Neural progenitor cell (in vitro differentiated cells): ENCODE measurements around the gene GALNT18. TPM values are rescaled to one million over a fixed set of nuclear protein-coding genes. Genes with fewer than 3 reads are reported as not detected.

Source experiments
- DNase-seq: peaks from one replicate; pipeline ENCODE4 v3.0.0-alpha.2; 2016; ENCODE audit warnings: low spot score
- H2AFZ ChIP-seq: fragments of 200-600 bp; sonication (generic); replicated peaks from 2 replicates; pipeline ENCODE4 v1.6.1; 2016; ENCODE audit warnings: antibody characterized with exemption
- H3F3A ChIP-seq: fragments of 200-600 bp; sonication (generic); 2 replicates; pipeline ENCODE4 v1.6.1; 2016; ENCODE audit warnings: antibody characterized with exemption, low read depth
- H3K27ac ChIP-seq: fragments of 200-600 bp; sonication (generic); 2 replicates; pipeline ENCODE4 v1.5.1; 2016; ENCODE audit warnings: mild to moderate bottlenecking
- H3K27me3 ChIP-seq: fragments of 200-600 bp; sonication (generic); 2 replicates; pipeline ENCODE4 v1.6.1; 2016; ENCODE audit warnings: mild to moderate bottlenecking, moderate library complexity
- H3K36me3 ChIP-seq: fragments of 200-600 bp; sonication (generic); 2 replicates; pipeline ENCODE4 v1.5.1; 2016
- H3K4me1 ChIP-seq: fragments of 200-600 bp; sonication (generic); 2 replicates; pipeline ENCODE4 v1.6.1; 2016; ENCODE audit warnings: mixed run types
- H3K4me2 ChIP-seq: fragments of 200-600 bp; sonication (generic); 2 replicates; pipeline ENCODE4 v1.6.1; 2016
- H3K4me3 ChIP-seq: fragments of 200-600 bp; sonication (generic); 2 replicates; pipeline ENCODE4 v1.5.1; 2016
- H3K79me2 ChIP-seq: fragments of 200-600 bp; sonication (generic); 2 replicates; pipeline ENCODE4 v1.6.1; 2016; ENCODE audit warnings: low read depth
- H3K9ac ChIP-seq: fragments of 200-600 bp; sonication (generic); 2 replicates; pipeline ENCODE4 v1.6.1; 2016
- H3K9me3 ChIP-seq: fragments of 200-600 bp; sonication (generic); 2 replicates; pipeline ENCODE4 v1.5.1; 2016; ENCODE audit warnings: low read depth
- H4K20me1 ChIP-seq: fragments of 200-600 bp; sonication (generic); 2 replicates; pipeline ENCODE4 v1.6.1; 2016; ENCODE audit warnings: low read depth
- H3K27ac Mint-ChIP-seq: 3 replicates; pipeline ENCODE4 v1.8.0; 2021; ENCODE audit warnings: mixed read lengths
- H3K27me3 Mint-ChIP-seq: 2 replicates; pipeline ENCODE4 v1.8.0; 2022; ENCODE audit warnings: low read depth, mild to moderate bottlenecking, inconsistent platforms, moderate library complexity, mixed read lengths; ENCODE audit not compliant: insufficient read depth
- H3K36me3 Mint-ChIP-seq: 3 replicates; pipeline ENCODE4 v1.8.0; 2021; ENCODE audit warnings: mixed read lengths
- H3K4me1 Mint-ChIP-seq: 3 replicates; pipeline ENCODE4 v1.8.0; 2021; ENCODE audit warnings: mixed read lengths
- H3K4me3 Mint-ChIP-seq: 3 replicates; pipeline ENCODE4 v1.8.0; 2021; ENCODE audit warnings: mild to moderate bottlenecking, moderate library complexity, mixed read lengths
- H3K9me3 Mint-ChIP-seq: 3 replicates; pipeline ENCODE4 v1.8.0; 2020; ENCODE audit warnings: mixed read lengths
- CTCF ChIP-seq: fragments of 200-600 bp; sonication (generic); IDR thresholded peaks from 2 replicates; pipeline ENCODE4 v1.5.1; 2017; ENCODE audit warnings: antibody characterized with exemption, mild to moderate bottlenecking
- EZH2 ChIP-seq: fragments of 200-600 bp; sonication (generic); IDR thresholded peaks from 2 replicates; pipeline ENCODE4 v1.6.1; 2017; ENCODE audit warnings: antibody characterized with exemption, mild to moderate bottlenecking, moderate library complexity
- EZH2phosphoT487 ChIP-seq: fragments of 200-600 bp; sonication (generic); IDR thresholded peaks from 2 replicates; pipeline ENCODE4 v1.6.1; 2017; ENCODE audit warnings: antibody characterized with exemption
- total RNA-seq: library from RNA; depleted of rRNA; stranded (reverse); fragments of >200 nt; gene quantifications from 2 replicates; pipeline ENCODE4 v1.2.3, GENCODE V29; 2015; ENCODE audit warnings: low replicate concordance

The GALNT18 gene
- total RNA-seq, 1 donor from 2014 or later = 2.4 TPM

- Histone ChIP-seq H3K27ac (no peak overlapping the region), H3K4me1 (no peaks in the 10 kb centered on the region), H2AFZ (no peak overlapping the region), H4K20me1 (no peaks in the 10 kb centered on the region), H3K4me3 (no peak overlapping the region), H3F3A (no peaks in the 10 kb centered on the region), H3K4me2 (no peak overlapping the region), H3K9me3 (no peaks in the 10 kb centered on the region), H3K79me2 (no peaks in the 10 kb centered on the region), H3K27me3 (no peaks in the 10 kb centered on the region), H3K36me3 (no peaks in the 10 kb centered on the region), H3K9ac (no peak overlapping the region)
- no peak for DNase-seq
- no peak overlapping the region for H3K27ac Mint-ChIP-seq
- H3K27me3 Mint-ChIP-seq = no peaks in the 10 kb centered on the region
- no peak for TF ChIP-seq EZH2phosphoT487
- no peak for TF ChIP-seq CTCF
- TF ChIP-seq EZH2 = no peak
- H3K4me1 Mint-ChIP-seq = no peaks in the 10 kb centered on the region
- H3K4me3 Mint-ChIP-seq = no peak overlapping the region
- no peaks in the 10 kb centered on the region for H3K9me3 Mint-ChIP-seq
- no peaks in the 10 kb centered on the region for H3K36me3 Mint-ChIP-seq
Measured at GRCh38 chr11:11471201-11471600, 150.6 kb downstream of the GALNT18 start.

GRCh38 chr11:11468954-11469353 lies 152.9 kb downstream of the GALNT18 start:
- Histone ChIP-seq H3K9me3 (no peaks in the 10 kb centered on the region), H2AFZ (no peak overlapping the region), H3K27ac (no peak overlapping the region), H3K9ac (no peak overlapping the region), H3K4me1 (no peaks in the 10 kb centered on the region), H3K4me3 (no peak overlapping the region), H4K20me1 (no peaks in the 10 kb centered on the region), H3K27me3 (no peaks in the 10 kb centered on the region), H3K36me3 (no peaks in the 10 kb centered on the region), H3K79me2 (no peaks in the 10 kb centered on the region), H3K4me2 (no peak overlapping the region), H3F3A (no peaks in the 10 kb centered on the region)
- Mint-ChIP-seq H3K9me3 (no peaks in the 10 kb centered on the region), H3K27me3 (no peaks in the 10 kb centered on the region), H3K4me1 (peaks cover 10% of the 10 kb centered on the region), H3K36me3 (no peaks in the 10 kb centered on the region), H3K27ac (no peak overlapping the region), H3K4me3 (no peak overlapping the region)
- TF ChIP-seq EZH2 = no peak
- no peak for TF ChIP-seq EZH2phosphoT487
- no peak for TF ChIP-seq CTCF
- DNase-seq = no peak

GRCh38 chr11:11467312-11467711 lies 154.5 kb downstream of the GALNT18 start:
- Histone ChIP-seq H3K4me3 (no peak overlapping the region), H4K20me1 (no peaks in the 10 kb centered on the region), H3K36me3 (no peaks in the 10 kb centered on the region), H3K27ac (no peak overlapping the region), H3F3A (no peaks in the 10 kb centered on the region), H3K27me3 (no peaks in the 10 kb centered on the region), H3K4me2 (no peak overlapping the region), H3K9ac (no peak overlapping the region), H3K4me1 (peaks cover 7% of the 10 kb centered on the region), H3K9me3 (no peaks in the 10 kb centered on the region), H3K79me2 (no peaks in the 10 kb centered on the region), H2AFZ (no peak overlapping the region)
- peaks cover 20% of the 10 kb centered on the region for H3K4me1 Mint-ChIP-seq
- no peaks in the 10 kb centered on the region for H3K27me3 Mint-ChIP-seq
- H3K27ac Mint-ChIP-seq = no peak overlapping the region
- DNase-seq = no peak
- no peaks in the 10 kb centered on the region for H3K36me3 Mint-ChIP-seq
- H3K4me3 Mint-ChIP-seq = no peak overlapping the region
- no peak for TF ChIP-seq EZH2
- TF ChIP-seq EZH2phosphoT487 = no peak
- no peak for TF ChIP-seq CTCF
- no peaks in the 10 kb centered on the region for H3K9me3 Mint-ChIP-seq

GRCh38 chr11:11464555-11464954 lies 157.2 kb downstream of the GALNT18 start:
- H3K79me2 ChIP-seq = no peaks in the 10 kb centered on the region
- no peak overlapping the region for H3K27ac Mint-ChIP-seq
- H3K9me3 ChIP-seq = no peaks in the 10 kb centered on the region
- H3F3A ChIP-seq = no peaks in the 10 kb centered on the region
- H3K4me2 ChIP-seq = no peak overlapping the region
- H3K36me3 Mint-ChIP-seq = no peaks in the 10 kb centered on the region
- H3K36me3 ChIP-seq = no peaks in the 10 kb centered on the region
- no peaks in the 10 kb centered on the region for H3K9me3 Mint-ChIP-seq
- H3K27me3 ChIP-seq = no peaks in the 10 kb centered on the region
- no peak overlapping the region for H3K9ac ChIP-seq
- H3K27me3 Mint-ChIP-seq = peaks cover 4% of the 10 kb centered on the region
- no peak overlapping the region for H3K4me3 ChIP-seq
- H3K4me1 ChIP-seq = peaks cover 7% of the 10 kb centered on the region
- no peak for TF ChIP-seq EZH2phosphoT487
- H2AFZ ChIP-seq = no peak overlapping the region
- no peak overlapping the region for H3K27ac ChIP-seq
- no peak for DNase-seq
- H3K4me3 Mint-ChIP-seq = no peak overlapping the region
- peaks cover 31% of the 10 kb centered on the region for H3K4me1 Mint-ChIP-seq
- H4K20me1 ChIP-seq = no peaks in the 10 kb centered on the region
